KMS-11 (cell line): ENCODE data around the gene ARHGEF10L.

ENCODE experiments used
- H2AFZ ChIP-seq: fragments of 200-600 bp; sonication (generic); 2 replicates; pipeline ENCODE4 v1.6.1; 2016; ENCODE audit warnings: antibody characterized with exemption, mixed run types, low read depth
- H3K27ac ChIP-seq: fragments of 200-600 bp; sonication (generic); 2 replicates; pipeline ENCODE4 v1.6.1; 2016; ENCODE audit warnings: mild to moderate bottlenecking, mixed run types
- H3K27me3 ChIP-seq: fragments of 200-600 bp; sonication (generic); 2 replicates; pipeline ENCODE4 v1.6.1; 2017; ENCODE audit warnings: mild to moderate bottlenecking, low read depth, mixed run types, moderate library complexity; ENCODE audit not compliant: insufficient read depth
- H3K36me3 ChIP-seq: fragments of 200-600 bp; sonication (generic); 2 replicates; pipeline ENCODE4 v1.6.1; 2017; ENCODE audit warnings: mild to moderate bottlenecking, mixed run types; ENCODE audit not compliant: insufficient read depth
- H3K4me1 ChIP-seq: fragments of 200-600 bp; sonication (generic); 2 replicates; pipeline ENCODE4 v1.6.1; 2016; ENCODE audit warnings: mild to moderate bottlenecking, low read depth, mixed run types; ENCODE audit not compliant: poor library complexity, severe bottlenecking
- H3K4me2 ChIP-seq: fragments of 200-600 bp; sonication (generic); 2 replicates; pipeline ENCODE4 v1.7.0; 2016; ENCODE audit warnings: mild to moderate bottlenecking, mixed run types
- H3K4me3 ChIP-seq: fragments of 200-600 bp; sonication (generic); IDR thresholded peaks from 2 replicates; pipeline ENCODE4 v1.6.1; 2017; ENCODE audit warnings: low read depth, low read length, mixed read lengths; ENCODE audit not compliant: insufficient read depth
- H3K79me2 ChIP-seq: fragments of 200-600 bp; sonication (generic); 2 replicates; pipeline ENCODE4 v1.6.1; 2016; ENCODE audit warnings: low read depth, mixed run types; ENCODE audit not compliant: insufficient read depth
- H3K9ac ChIP-seq: fragments of 200-600 bp; sonication (generic); 2 replicates; pipeline ENCODE4 v1.6.1; 2016; ENCODE audit warnings: mild to moderate bottlenecking, mixed run types
- H4K20me1 ChIP-seq: fragments of 200-600 bp; sonication (generic); 2 replicates; pipeline ENCODE4 v1.6.1; 2016; ENCODE audit warnings: mild to moderate bottlenecking, mixed run types; ENCODE audit not compliant: insufficient read depth
- CTCF ChIP-seq: fragments of 200-600 bp; sonication (generic); conservative IDR thresholded peaks from 2 replicates; pipeline ENCODE4 v1.6.1; 2017; ENCODE audit warnings: low read depth, mild to moderate bottlenecking, antibody characterized with exemption, low read length, moderate library complexity, mixed read lengths

ARHGEF10L gene

GRCh38 chr1:17640975-17641374 is 101.5 kb downstream of the ARHGEF10L start:
- no peak overlapping the region for H3K4me3 ChIP-seq
- H3K27me3 ChIP-seq: peaks cover 2% of the 10 kb centered on the region; the same call in 1 of the 2 replicates
- no peaks in the 10 kb centered on the region for H3K79me2 ChIP-seq
- TF ChIP-seq CTCF: no peak
- H3K9ac ChIP-seq: no peak overlapping the region
- H3K27ac ChIP-seq: no peak overlapping the region
- H3K4me2 ChIP-seq: no peak overlapping the region
- H4K20me1 ChIP-seq: no peaks in the 10 kb centered on the region
- no peaks in the 10 kb centered on the region for H3K4me1 ChIP-seq
- no peaks in the 10 kb centered on the region for H3K36me3 ChIP-seq
- H2AFZ ChIP-seq: no peak overlapping the region

GRCh38 chr1:17642169-17642568 is 102.7 kb downstream of the ARHGEF10L start:
- no peaks in the 10 kb centered on the region for H3K36me3 ChIP-seq
- H3K27ac ChIP-seq: no peak overlapping the region
- H3K27me3 ChIP-seq: no peaks in the 10 kb centered on the region
- no peaks in the 10 kb centered on the region for H3K79me2 ChIP-seq
- no peaks in the 10 kb centered on the region for H3K4me1 ChIP-seq
- no peak overlapping the region for H3K4me3 ChIP-seq
- H3K4me2 ChIP-seq: no peak overlapping the region
- TF ChIP-seq CTCF: no peak
- H2AFZ ChIP-seq: no peak overlapping the region
- H4K20me1 ChIP-seq: no peaks in the 10 kb centered on the region
- no peak overlapping the region for H3K9ac ChIP-seq

GRCh38 chr1:17642943-17643342 is 103.4 kb downstream of the ARHGEF10L start:
- no peak overlapping the region for H3K27ac ChIP-seq
- no peaks in the 10 kb centered on the region for H3K79me2 ChIP-seq
- peaks cover 2% of the 10 kb centered on the region; the same call in 1 of the 2 replicates for H3K27me3 ChIP-seq
- no peaks in the 10 kb centered on the region for H3K4me1 ChIP-seq
- no peaks in the 10 kb centered on the region for H3K36me3 ChIP-seq
- no peak overlapping the region for H3K9ac ChIP-seq
- no peak overlapping the region for H3K4me3 ChIP-seq
- no peak for TF ChIP-seq CTCF
- no peak overlapping the region for H2AFZ ChIP-seq
- H3K4me2 ChIP-seq: no peak overlapping the region
- H4K20me1 ChIP-seq: no peaks in the 10 kb centered on the region

- H3K9ac ChIP-seq: no peak overlapping the region
- no peak overlapping the region for H3K27ac ChIP-seq
- no peak overlapping the region for H3K4me3 ChIP-seq
- TF ChIP-seq CTCF: no peak
- peaks cover 11% of the 10 kb centered on the region; the same call in 1 of the 2 replicates for H3K27me3 ChIP-seq
- H3K4me1 ChIP-seq: no peaks in the 10 kb centered on the region
- no peaks in the 10 kb centered on the region for H3K79me2 ChIP-seq
- H2AFZ ChIP-seq: no peak overlapping the region
- no peak overlapping the region for H3K4me2 ChIP-seq
- H4K20me1 ChIP-seq: no peaks in the 10 kb centered on the region
- no peaks in the 10 kb centered on the region for H3K36me3 ChIP-seq
These were observed 104.6 kb downstream of the ARHGEF10L start for GRCh38 chr1:17643861-17644703.
